Loucy (cell line): Measurements from ENCODE around the gene TAS2R41.

Experiments used
- H2AFZ ChIP-seq: fragments of 200-600 bp; sonication (generic); 2 replicates; pipeline ENCODE4 v1.6.0; 2016; ENCODE audit warnings: antibody characterized with exemption, mild to moderate bottlenecking, low read length, moderate library complexity
- H3F3A ChIP-seq: fragments of 200-600 bp; 2 replicates; pipeline ENCODE4 v1.6.0; 2016; ENCODE audit warnings: antibody characterized with exemption, low read depth, mild to moderate bottlenecking
- H3K27me3 ChIP-seq: fragments of 200-600 bp; sonication (generic); 2 replicates; pipeline ENCODE4 v1.6.1; 2014; ENCODE audit warnings: low read length, mild to moderate bottlenecking; ENCODE audit not compliant: insufficient read depth, poor library complexity, severe bottlenecking
- H3K36me3 ChIP-seq: fragments of 200-600 bp; sonication (generic); 2 replicates; pipeline ENCODE4 v1.6.1; 2016; ENCODE audit warnings: low read length; ENCODE audit not compliant: insufficient read depth
- H3K4me1 ChIP-seq: fragments of 200-600 bp; sonication (generic); 2 replicates; pipeline ENCODE4 v1.5.1; 2014; ENCODE audit warnings: low read length, mild to moderate bottlenecking; ENCODE audit not compliant: insufficient read depth, poor library complexity, severe bottlenecking
- H3K4me2 ChIP-seq: fragments of 200-600 bp; sonication (generic); 2 replicates; pipeline ENCODE4 v1.6.0; 2014; ENCODE audit warnings: antibody characterized with exemption, low read length, low read depth, mild to moderate bottlenecking; ENCODE audit not compliant: poor library complexity, severe bottlenecking
- H3K4me3 ChIP-seq: fragments of 200-600 bp; sonication (generic); 2 replicates; pipeline ENCODE4 v1.5.1; 2014; ENCODE audit warnings: low read length, mild to moderate bottlenecking, mixed read lengths; ENCODE audit not compliant: poor library complexity, severe bottlenecking
- H3K79me2 ChIP-seq: fragments of 200-600 bp; sonication (generic); 2 replicates; pipeline ENCODE4 v1.6.1; 2014; ENCODE audit warnings: low read length; ENCODE audit not compliant: insufficient read depth
- H3K9ac ChIP-seq: fragments of 200-600 bp; sonication (generic); 2 replicates; pipeline ENCODE4 v1.6.0; 2014; ENCODE audit warnings: mild to moderate bottlenecking, low read depth, low read length, moderate library complexity; ENCODE audit not compliant: poor library complexity, severe bottlenecking
- H3K9me2 ChIP-seq: fragments of 200-600 bp; sonication (generic); replicated peaks from 2 replicates; pipeline ENCODE4 v1.6.1; 2016; ENCODE audit warnings: low read depth, low read length, mixed read lengths
- H3K9me3 ChIP-seq: fragments of 200-600 bp; sonication (generic); 2 replicates; pipeline ENCODE4 v1.6.1; 2014; ENCODE audit warnings: mild to moderate bottlenecking, antibody characterized with exemption, low read length, low read depth; ENCODE audit not compliant: insufficient read depth
- H4K20me1 ChIP-seq: fragments of 200-600 bp; sonication (generic); 2 replicates; pipeline ENCODE4 v1.6.0; 2014; ENCODE audit warnings: antibody characterized with exemption, low read length, mild to moderate bottlenecking; ENCODE audit not compliant: insufficient read depth, poor library complexity, severe bottlenecking
- EZH2phosphoT487 ChIP-seq: fragments of 200-600 bp; IDR thresholded peaks from 2 replicates; pipeline ENCODE4 v1.6.1; 2018; ENCODE audit warnings: antibody characterized with exemption, mild to moderate bottlenecking, moderate library complexity, borderline replicate concordance
- TF ChIP-seq, protein P1 (sequence below): fragments of 200-600 bp; sonication (generic); conservative IDR thresholded peaks from 2 replicates; pipeline ENCODE4 v1.5.1; 2014; ENCODE audit warnings: mild to moderate bottlenecking, antibody characterized with exemption, low read length

Gene TAS2R41

DNA sequence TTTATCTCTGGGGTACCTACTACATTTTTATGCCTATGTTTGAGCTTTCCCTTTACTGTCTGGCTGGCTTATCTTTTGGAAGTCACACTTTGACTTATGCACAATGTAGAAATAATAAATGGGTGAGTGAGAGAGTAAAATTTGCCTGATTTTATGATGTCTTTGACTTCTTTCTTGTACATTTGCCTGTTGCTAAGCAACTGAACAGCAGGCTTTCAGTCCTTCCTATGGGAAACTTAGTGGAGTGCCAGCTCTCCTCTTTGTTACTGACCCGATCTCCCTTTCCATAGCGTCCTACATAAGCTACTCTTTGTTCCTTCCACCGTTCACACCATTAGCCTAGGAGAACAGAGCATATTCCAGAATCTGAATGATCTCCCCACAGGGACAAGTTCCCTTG lies 30.2 kb upstream of the TAS2R41 start:
- no peak overlapping the region for H3K9ac ChIP-seq

DNA sequence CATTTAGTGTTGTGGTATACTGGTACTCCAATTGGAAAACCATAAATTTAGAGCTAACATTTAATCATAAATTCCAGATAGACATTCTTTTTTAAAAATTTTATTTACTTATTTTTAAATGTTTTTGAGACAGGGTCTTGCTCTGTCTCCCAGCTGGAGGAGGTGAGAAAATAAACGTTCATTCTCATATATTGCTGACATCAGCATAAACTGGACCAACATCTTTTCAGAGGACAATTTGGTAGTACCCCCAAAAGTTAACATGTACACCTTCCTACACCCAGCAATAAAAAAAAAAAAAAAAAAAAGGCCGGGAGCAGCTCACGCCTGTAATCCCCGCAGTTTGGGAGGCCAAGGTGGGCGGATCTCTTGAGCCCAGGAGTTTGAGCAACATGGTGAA lies 29.2 kb upstream of the TAS2R41 start:
- Histone ChIP-seq H3K27me3 (no peaks in the 10 kb centered on the region), H2AFZ (no peak overlapping the region), H3K4me2 (no peak overlapping the region), H3K79me2 (no peaks in the 10 kb centered on the region), H3F3A (no peaks in the 10 kb centered on the region), H3K4me1 (no peaks in the 10 kb centered on the region), H3K4me3 (no peak overlapping the region), H3K9ac (no peak overlapping the region), H3K9me3 (no peaks in the 10 kb centered on the region), H3K36me3 (no peaks in the 10 kb centered on the region), H4K20me1 (no peaks in the 10 kb centered on the region), H3K9me2 (no peaks in the 10 kb centered on the region)
- TF ChIP-seq, protein P1, sequence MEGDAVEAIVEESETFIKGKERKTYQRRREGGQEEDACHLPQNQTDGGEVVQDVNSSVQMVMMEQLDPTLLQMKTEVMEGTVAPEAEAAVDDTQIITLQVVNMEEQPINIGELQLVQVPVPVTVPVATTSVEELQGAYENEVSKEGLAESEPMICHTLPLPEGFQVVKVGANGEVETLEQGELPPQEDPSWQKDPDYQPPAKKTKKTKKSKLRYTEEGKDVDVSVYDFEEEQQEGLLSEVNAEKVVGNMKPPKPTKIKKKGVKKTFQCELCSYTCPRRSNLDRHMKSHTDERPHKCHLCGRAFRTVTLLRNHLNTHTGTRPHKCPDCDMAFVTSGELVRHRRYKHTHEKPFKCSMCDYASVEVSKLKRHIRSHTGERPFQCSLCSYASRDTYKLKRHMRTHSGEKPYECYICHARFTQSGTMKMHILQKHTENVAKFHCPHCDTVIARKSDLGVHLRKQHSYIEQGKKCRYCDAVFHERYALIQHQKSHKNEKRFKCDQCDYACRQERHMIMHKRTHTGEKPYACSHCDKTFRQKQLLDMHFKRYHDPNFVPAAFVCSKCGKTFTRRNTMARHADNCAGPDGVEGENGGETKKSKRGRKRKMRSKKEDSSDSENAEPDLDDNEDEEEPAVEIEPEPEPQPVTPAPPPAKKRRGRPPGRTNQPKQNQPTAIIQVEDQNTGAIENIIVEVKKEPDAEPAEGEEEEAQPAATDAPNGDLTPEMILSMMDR: no peak

More for the DNA sequence above, 30.2 kb upstream of the TAS2R41 start:
- Histone ChIP-seq H4K20me1 (no peaks in the 10 kb centered on the region), H3K9me3 (no peaks in the 10 kb centered on the region), H3K4me3 (no peak overlapping the region), H3K27me3 (no peaks in the 10 kb centered on the region), H3F3A (no peaks in the 10 kb centered on the region), H2AFZ (no peak overlapping the region), H3K4me2 (no peak overlapping the region), H3K4me1 (no peaks in the 10 kb centered on the region), H3K79me2 (no peaks in the 10 kb centered on the region), H3K36me3 (no peaks in the 10 kb centered on the region), H3K9me2 (no peaks in the 10 kb centered on the region)
- TF ChIP-seq, protein P1: no peak
- no peak for TF ChIP-seq EZH2phosphoT487

DNA sequence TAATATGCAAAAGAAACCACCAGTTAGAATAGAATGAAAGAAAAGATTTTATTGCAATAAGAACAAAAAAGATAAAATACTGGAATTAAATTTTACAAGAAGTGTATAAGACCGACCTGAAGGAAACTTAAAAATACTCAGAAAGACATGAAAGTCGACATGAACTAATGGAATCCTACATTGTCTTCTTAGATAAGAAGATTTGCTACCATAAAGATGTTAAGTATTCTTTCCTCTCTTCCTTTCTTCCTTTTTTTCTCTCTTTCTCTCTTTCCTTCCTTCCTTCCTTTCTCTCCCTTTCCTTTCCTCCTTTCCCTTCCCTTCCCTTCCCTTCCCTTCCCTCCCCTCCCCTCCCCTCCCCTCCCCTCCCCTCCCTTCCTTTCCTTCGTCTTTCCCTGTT lies 27.9 kb upstream of the TAS2R41 start:
- Histone ChIP-seq H3F3A (no peaks in the 10 kb centered on the region), H3K79me2 (no peaks in the 10 kb centered on the region), H3K4me2 (no peak overlapping the region), H3K4me3 (no peak overlapping the region), H3K9me3 (no peaks in the 10 kb centered on the region), H2AFZ (no peak overlapping the region), H3K9ac (no peak overlapping the region), H3K4me1 (no peaks in the 10 kb centered on the region), H3K36me3 (no peaks in the 10 kb centered on the region), H3K27me3 (no peaks in the 10 kb centered on the region), H4K20me1 (no peaks in the 10 kb centered on the region), H3K9me2 (no peaks in the 10 kb centered on the region)
- TF ChIP-seq, protein P1: no peak
- no peak for TF ChIP-seq EZH2phosphoT487
